ENCODE data around the gene SHMT2.

The SHMT2 gene

GRCh38 chr12:57241402-57242310 lies 12.1 kb downstream of the SHMT2 start:
- no peak for DNase-seq

GRCh38 chr12:57242329-57242690 lies 12.8 kb downstream of the SHMT2 start:
- no peak for DNase-seq

GRCh38 chr12:57242691-57243454 lies 13.4 kb downstream of the SHMT2 start:
- peak; percentile 68 for DNase-seq

DNA sequence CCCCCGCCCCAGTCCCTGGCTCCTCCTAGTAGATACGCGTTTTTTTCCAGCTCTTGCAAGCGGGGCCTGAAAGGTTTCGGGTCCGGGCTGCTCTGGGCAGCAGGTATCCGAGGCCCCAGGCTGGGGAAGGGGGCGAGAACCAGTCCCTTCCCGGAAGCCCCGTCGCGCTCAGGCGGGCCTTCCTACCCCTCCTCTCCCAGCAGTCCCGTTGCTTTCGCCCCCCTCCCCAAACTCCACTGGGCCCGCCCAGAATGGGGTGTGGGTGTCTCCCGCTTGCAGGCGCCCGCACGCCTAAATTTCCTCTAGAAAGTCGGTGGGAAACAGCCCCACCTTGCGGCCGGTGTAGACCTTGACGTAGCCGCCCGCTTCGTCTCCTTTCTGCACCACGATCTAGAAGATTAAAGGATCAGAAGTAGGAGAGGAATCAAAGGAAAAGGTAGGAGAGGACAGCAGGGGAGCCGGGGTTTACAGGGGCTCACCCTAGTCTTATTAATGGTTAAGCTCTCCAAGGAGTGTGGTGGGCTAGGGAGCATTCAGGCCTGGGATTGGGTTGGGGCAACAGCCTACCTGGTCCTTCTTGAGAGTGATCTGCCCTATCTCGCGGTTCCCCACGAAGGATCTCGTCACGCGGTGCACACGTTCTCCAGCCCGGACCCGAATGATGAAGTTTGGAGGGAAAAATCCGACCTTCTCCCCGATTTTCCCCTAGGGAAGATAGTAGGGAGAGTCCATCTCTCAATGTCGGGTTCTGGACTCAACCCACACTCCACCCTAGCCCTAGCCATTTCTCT lies 14.2 kb downstream of the SHMT2 start:
- peak; percentile 84 for DNase-seq

DNA sequence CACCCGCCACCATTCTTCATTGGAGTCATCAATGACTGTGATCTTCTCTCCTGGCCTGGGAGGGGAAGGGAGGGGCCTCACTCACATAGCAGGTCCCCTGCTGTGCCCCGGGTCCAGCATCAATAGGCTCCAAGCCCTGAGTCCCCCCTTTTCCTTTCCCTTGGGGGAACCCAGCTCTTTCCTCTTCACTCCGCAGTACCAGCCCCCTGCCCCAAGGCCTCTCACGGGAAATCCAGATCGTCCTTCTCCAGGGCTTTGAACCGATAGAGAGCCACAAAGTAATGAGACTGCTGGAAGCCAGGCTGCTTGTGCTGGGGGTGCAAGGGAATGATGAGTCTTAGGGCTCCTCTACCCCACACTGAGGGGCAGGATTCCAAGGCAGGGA lies 14.8 kb downstream of the SHMT2 start:
- no peak for DNase-seq

- no peak for DNase-seq
Measured at GRCh38 chr12:57247041-57247440, 17.5 kb downstream of the SHMT2 start.

DNA sequence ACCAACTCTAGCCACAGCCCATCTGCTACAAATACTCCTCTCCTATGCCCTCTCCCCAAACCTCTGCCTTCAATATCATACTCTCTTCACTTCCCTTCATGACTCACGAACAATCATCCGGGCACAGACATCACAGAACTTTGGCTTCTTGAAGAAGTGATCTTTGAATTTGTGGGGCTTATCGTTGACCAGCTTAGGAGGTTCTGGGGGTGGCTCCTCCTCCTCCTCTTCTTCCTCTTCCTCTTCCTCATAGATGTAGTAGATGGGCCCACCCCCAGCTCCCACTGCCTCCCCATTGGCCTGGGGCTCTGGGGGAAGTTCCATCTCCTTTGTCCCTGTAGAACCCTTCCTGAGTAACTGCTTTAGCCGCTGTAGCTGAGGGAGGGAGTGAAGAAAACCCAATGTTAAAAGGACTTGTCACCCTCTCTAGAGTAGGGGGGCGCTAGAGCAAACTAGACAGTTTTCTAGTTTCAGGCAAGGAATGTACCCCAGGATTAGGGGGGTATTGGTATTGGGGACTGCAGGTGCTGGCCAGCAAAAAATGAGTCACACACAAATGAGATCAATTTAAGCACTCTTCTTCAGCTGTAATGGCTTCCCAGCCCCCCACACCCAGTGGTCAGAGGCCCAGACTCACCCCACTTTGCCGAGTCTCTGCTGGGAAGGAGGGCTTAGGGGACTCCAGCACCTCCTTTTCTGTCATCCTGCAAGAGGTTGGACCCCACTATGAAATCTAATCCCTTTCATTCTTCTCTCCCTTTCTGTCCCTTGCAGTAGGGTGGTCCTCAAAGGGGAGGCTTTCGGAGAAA lies 19.6 kb downstream of the SHMT2 start:
- DNase-seq = no peak

GRCh38 chr12:57250541-57250940 lies 21.0 kb downstream of the SHMT2 start:
- no peak for DNase-seq

DNA sequence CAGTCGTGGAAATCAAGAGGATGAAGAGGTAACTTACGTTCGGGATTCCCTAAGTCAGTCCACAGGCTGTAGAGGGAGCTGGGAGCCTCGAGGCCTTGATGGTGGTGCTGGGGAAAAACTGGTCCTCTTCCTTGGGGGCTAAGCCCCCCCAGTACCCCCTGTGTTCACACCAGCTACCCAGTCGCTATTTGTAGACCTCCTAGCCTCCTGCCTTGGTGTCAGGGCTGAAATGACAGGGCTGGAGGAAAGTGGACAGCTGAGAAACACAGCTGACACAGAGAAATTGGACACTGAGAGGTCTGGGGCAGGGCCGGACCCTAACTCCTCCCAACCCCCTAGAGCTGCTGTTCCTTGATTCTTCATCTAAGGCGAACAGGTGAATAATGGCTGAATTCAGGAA lies 21.4 kb downstream of the SHMT2 start, which contains the start of gene STAC3:
Gene STAC3 (minus strand): TSS at position 232 of the 400 bp plus-strand sequence. CDS start 1,551 bp downstream, outside the sequence.
- no peak for DNase-seq

DNA sequence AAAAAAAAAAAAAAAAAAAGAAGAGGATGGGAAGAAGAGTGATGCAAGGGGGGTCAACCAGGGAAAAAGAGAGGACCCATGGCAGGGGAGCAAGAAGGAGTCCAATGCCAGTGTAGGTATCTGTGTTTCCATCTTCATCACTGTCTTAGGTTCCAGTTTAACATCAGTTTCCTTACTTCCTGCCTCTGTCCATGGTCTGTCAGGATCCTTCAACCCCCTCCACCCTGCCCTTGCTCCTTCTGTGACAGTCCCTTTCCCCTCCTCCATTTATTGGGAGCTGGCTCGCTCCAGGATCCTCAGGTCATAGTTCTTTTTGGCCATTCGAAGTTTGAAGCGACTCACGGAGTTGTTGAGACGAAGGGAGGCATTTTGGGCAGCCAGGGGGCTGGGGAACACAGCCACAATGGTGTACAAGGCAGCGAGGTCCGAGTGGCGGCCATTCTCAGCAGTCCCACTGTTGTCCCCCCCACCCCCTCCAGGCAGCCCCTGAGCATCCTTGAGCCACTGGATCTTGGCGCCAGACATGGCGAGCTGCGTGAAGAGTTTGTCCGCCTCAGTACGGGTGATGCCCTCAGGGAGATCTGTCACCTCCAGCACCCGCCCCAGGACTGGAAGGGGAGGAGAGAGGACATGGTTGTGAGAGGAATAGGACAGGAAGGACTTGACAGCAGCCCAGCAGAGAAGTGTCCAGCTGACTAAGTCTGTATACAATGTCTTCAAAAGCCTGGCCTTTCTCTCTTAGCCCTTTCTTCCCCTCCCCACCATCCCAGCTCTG lies 25.2 kb downstream of the SHMT2 start:
- DNase-seq = no peak

DNA sequence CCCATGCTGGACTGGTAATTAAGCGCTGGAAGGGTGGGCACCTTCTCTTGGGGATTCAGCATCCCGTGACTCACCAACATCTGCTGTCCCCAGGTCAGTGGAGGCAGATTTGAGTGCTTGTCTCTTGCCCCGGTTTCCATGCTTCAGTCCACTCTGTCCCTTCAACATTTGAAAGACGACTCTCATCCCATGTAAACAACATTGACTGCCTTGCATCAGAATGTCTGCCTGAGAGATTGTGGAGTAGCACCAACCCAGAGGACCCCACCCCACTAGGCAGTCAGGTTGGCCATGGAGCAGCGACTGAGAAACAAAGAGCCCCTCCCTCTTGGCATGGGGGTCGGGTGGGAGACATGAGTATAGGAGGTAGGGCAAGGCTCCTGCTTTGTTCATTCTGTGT lies 26.4 kb downstream of the SHMT2 start:
- no peak for DNase-seq

DNA sequence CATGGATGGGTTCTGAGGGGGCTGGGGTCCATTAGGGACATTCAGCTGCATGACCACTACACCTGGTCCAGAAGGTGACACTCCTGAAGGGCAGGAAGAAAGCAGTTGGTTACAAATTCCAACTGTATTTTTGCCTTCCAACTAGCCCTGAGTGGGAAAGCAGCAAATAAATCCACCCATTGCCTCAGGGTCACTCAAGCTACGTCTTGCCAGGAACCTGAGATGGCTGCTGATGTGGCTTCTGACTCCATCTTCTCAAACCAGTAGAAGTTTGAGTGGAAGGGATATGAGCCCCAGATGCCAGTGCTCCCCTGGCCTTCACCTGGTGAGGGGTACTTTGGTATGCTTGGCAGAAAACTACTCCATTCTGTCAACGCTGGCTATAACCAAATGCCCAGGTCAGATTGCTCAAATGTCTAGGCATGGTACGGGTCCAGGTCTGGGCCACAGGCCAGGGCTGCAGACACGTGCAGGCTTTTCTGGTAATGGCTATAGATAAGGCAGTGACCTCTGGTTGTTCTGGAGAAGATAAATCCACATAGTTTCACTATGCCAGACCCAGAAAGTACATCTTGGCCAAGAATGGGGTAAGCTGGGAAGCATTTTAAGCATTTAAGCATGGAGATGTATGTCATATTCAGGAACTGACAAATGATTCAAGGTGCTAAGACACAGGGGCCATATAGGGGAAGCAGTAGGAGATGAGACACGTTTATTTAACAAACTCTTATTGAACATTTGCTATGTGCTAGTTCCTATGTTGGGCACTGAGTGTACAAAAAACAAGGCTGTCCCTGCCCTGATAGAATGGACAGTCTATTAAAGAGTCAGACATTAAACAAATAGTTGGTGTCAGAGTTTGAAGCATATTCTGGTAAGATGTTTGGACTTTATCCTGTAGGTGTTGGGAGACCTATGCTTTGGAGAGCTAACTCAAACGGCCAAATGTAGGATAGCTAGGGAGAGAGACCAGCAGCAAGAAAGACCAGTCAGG lies 29.8 kb downstream of the SHMT2 start:
- no peak for DNase-seq

GRCh38 chr12:57260366-57260765 lies 30.9 kb downstream of the SHMT2 start:
- DNase-seq = no peak

- no peak for DNase-seq
Measured at GRCh38 chr12:57261428-57261865, 31.9 kb downstream of the SHMT2 start.

GRCh38 chr12:57262126-57262822 lies 32.8 kb downstream of the SHMT2 start:
- DNase-seq = no peak

DNA sequence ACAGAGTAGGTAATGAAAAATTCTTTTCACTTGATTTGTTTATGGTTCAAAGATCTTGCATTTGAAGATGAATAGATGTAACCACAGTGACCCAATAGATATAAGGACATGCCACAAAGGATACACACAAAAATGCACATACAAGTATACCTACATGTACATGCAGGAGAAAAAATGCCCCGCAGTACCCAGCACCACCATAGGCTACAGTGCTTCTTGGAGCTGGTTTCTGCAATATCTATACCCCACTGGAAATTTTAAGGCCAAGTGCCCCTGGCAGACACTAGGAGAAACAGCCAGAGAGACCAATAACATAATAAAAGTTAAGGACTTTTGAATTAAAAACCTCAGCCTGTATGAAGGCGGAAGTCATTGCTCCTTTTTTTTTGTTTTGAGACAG lies 33.6 kb downstream of the SHMT2 start:
- DNase-seq = no peak

- DNase-seq = no peak
Measured at GRCh38 chr12:57266681-57267080, 37.2 kb downstream of the SHMT2 start.

DNA sequence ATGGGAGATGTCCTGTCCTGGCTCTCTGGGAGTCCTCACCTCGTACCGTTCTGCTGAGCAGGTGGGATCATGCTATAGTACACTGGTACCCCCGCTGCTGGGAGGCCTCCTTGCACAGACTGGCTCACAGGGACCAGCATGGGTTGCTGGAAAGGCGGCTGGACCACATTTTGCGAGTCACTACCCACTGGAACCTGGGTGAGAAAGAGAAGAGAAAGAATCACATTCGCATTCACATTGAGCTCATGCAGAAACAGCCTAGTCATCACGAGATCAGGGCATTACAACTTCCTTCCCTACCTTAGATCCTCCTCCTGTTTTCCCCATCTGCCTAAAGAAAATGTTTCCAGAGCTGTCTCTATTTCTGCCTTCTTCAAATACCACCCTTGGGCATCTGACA lies 38.8 kb downstream of the SHMT2 start:
- DNase-seq = no peak

DNA sequence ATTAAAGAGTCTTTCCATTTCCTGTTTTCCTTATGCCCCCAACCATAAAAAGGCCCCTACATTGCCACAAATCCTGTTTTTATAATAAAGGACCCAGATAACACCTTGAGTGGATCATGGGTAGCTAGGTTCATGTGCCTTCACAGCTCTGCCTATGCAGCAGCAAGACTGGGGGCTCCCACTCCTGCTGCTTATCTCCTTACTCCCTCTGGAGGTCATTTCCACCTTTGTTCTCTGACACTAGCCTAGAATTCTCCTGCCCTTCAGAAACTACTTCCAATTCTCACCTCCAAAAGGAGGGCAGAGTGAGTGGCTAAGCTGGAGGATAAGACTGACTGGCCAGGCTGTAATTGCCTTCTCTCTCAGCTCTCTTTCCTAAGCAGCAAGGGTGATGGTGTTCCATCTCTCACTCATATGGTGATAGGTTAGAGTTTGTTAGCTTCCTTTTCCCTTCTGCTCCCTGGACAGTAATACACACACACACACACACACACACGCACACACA lies 41.5 kb downstream of the SHMT2 start:
- no peak for DNase-seq

Data from activated CD4-positive, alpha-beta T cell treated with anti-CD3 and anti-CD28 coated beads, Interleukin-2, amount 50 U/mL, for 1 hour (primary cell).